SU-DHL-6 (cell line): Measurements from ENCODE around the gene MEIS1.

ENCODE experiments used
- H2AFZ ChIP-seq: fragments of 200-600 bp; sonication (generic); 2 replicates; pipeline ENCODE4 v1.6.1; 2014; ENCODE audit warnings: low read depth, mild to moderate bottlenecking, moderate library complexity, mixed read lengths, antibody characterized with exemption, low read length; ENCODE audit not compliant: severe bottlenecking
- H3F3A ChIP-seq: fragments of 200-600 bp; shearing (Covaris generic); 2 replicates; pipeline ENCODE4 v1.6.0; 2016; ENCODE audit warnings: antibody characterized with exemption, mild to moderate bottlenecking; ENCODE audit not compliant: insufficient read depth
- H3K27ac ChIP-seq: fragments of 200-600 bp; sonication (generic); 2 replicates; pipeline ENCODE4 v1.5.1; 2016; ENCODE audit warnings: low read depth, mild to moderate bottlenecking, low read length, moderate library complexity, mixed read lengths
- H3K27me3 ChIP-seq: fragments of 200-600 bp; sonication (generic), shearing (Covaris generic); 2 replicates; pipeline ENCODE4 v1.6.0; 2014; ENCODE audit warnings: mild to moderate bottlenecking, low read length
- H3K36me3 ChIP-seq: fragments of 200-600 bp; sonication (generic); 2 replicates; pipeline ENCODE4 v1.6.1; 2014; ENCODE audit warnings: mild to moderate bottlenecking, low read length, mixed read lengths
- H3K4me2 ChIP-seq: fragments of 300-600, 200-600 bp; shearing (Covaris generic), sonication (generic); 2 replicates; pipeline ENCODE4 v1.6.0; 2014; ENCODE audit warnings: low read length, low read depth, mild to moderate bottlenecking; ENCODE audit not compliant: poor library complexity, severe bottlenecking
- H3K4me3 ChIP-seq: fragments of 200-600 bp; sonication (generic); 2 replicates; pipeline ENCODE4 v1.5.1; 2014; ENCODE audit warnings: antibody characterized with exemption, low read length, mild to moderate bottlenecking, mixed read lengths; ENCODE audit not compliant: insufficient read depth, poor library complexity, severe bottlenecking
- H3K79me2 ChIP-seq: fragments of 200-600 bp; sonication (generic); 2 replicates; pipeline ENCODE4 v1.6.1; 2014; ENCODE audit warnings: mild to moderate bottlenecking, low read length, moderate library complexity; ENCODE audit not compliant: insufficient read depth
- H3K9ac ChIP-seq: fragments of 200-600 bp; sonication (generic); 2 replicates; pipeline ENCODE4 v1.7.0; 2014; ENCODE audit warnings: mild to moderate bottlenecking, low read length
- H3K9me2 ChIP-seq: fragments of 200-600 bp; sonication (generic); replicated peaks from 2 replicates; pipeline ENCODE4 v1.6.1; 2014; ENCODE audit warnings: low read length; ENCODE audit not compliant: insufficient read depth
- H3K9me3 ChIP-seq: fragments of 200-600 bp; sonication (generic); 2 replicates; pipeline ENCODE4 v1.6.1; 2014; ENCODE audit warnings: low read length, mixed read lengths; ENCODE audit not compliant: insufficient read depth
- H4K20me1 ChIP-seq: fragments of 200-600 bp; sonication (generic); 2 replicates; pipeline ENCODE4 v1.6.1; 2014; ENCODE audit warnings: low read depth, mild to moderate bottlenecking, antibody characterized with exemption, low read length, moderate library complexity, mixed read lengths
- EZH2phosphoT487 ChIP-seq: fragments of 200-600 bp; sonication (generic), shearing (Covaris generic); conservative IDR thresholded peaks from 2 replicates; pipeline ENCODE4 v1.6.1; 2018; ENCODE audit warnings: mild to moderate bottlenecking, antibody characterized with exemption, low read length, moderate library complexity, mixed read lengths
- TF ChIP-seq, protein P1 (sequence below): fragments of 200-600 bp; sonication (generic); IDR thresholded peaks from one replicate; pipeline ENCODE4 v1.5.1; 2017; ENCODE audit warnings: antibody characterized with exemption, mild to moderate bottlenecking, low read length, moderate library complexity; ENCODE audit not compliant: insufficient read depth, poor library complexity, severe bottlenecking

Gene MEIS1

DNA sequence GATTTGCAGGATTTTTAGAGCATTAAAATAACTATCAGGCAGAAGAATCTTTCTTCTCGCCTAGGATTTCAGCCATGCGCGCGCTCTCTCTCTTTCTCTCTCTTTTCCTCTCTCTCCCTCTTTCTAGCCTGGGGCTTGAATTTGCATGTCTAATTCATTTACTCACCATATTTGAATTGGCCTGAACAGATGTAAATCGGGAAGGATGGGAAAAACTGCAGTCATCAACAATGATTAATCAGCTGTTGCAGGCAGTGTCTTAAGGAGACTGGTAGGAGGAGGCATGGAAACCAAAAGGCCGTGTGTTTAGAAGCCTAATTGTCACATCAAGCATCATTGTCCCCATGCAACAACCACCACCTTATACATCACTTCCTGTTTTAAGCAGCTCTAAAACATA, 137.0 kb downstream of the MEIS1 start:
- no peak overlapping the region for H3K9ac ChIP-seq
- H3K36me3 ChIP-seq: no peaks in the 10 kb centered on the region
- H2AFZ ChIP-seq: no peak overlapping the region
- no peaks in the 10 kb centered on the region for H3K9me2 ChIP-seq
- H3K79me2 ChIP-seq: no peaks in the 10 kb centered on the region
- TF ChIP-seq, protein P1, sequence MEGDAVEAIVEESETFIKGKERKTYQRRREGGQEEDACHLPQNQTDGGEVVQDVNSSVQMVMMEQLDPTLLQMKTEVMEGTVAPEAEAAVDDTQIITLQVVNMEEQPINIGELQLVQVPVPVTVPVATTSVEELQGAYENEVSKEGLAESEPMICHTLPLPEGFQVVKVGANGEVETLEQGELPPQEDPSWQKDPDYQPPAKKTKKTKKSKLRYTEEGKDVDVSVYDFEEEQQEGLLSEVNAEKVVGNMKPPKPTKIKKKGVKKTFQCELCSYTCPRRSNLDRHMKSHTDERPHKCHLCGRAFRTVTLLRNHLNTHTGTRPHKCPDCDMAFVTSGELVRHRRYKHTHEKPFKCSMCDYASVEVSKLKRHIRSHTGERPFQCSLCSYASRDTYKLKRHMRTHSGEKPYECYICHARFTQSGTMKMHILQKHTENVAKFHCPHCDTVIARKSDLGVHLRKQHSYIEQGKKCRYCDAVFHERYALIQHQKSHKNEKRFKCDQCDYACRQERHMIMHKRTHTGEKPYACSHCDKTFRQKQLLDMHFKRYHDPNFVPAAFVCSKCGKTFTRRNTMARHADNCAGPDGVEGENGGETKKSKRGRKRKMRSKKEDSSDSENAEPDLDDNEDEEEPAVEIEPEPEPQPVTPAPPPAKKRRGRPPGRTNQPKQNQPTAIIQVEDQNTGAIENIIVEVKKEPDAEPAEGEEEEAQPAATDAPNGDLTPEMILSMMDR: no peak
- no peak for TF ChIP-seq EZH2phosphoT487
- no peak overlapping the region for H3K4me3 ChIP-seq
- no peak overlapping the region for H3K27ac ChIP-seq
- H3F3A ChIP-seq: no peaks in the 10 kb centered on the region
- H3K27me3 ChIP-seq: no peaks in the 10 kb centered on the region
- no peaks in the 10 kb centered on the region for H4K20me1 ChIP-seq
- H3K4me2 ChIP-seq: no peak overlapping the region
- no peaks in the 10 kb centered on the region for H3K9me3 ChIP-seq

DNA sequence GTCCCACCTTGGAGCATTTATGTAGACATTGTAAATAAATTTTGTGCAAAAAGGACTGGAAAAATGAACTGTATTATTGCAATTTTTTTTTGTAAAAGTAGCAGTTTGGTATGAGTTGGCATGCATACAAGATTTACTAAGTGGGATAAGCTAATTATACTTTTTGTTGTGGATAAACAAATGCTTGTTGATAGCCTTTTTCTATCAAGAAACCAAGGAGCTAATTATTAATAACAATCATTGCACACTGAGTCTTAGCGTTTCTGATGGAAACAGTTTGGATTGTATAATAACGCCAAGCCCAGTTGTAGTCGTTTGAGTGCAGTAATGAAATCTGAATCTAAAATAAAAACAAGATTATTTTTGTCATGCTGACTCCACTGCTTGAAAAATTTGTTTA, 137.5 kb downstream of the MEIS1 start:
- Histone ChIP-seq H3K4me2 (no peak overlapping the region), H3K9ac (no peak overlapping the region), H3K79me2 (no peaks in the 10 kb centered on the region), H4K20me1 (no peaks in the 10 kb centered on the region), H3K27me3 (no peaks in the 10 kb centered on the region), H3K9me2 (no peaks in the 10 kb centered on the region), H3K4me3 (no peak overlapping the region), H2AFZ (no peak overlapping the region), H3K9me3 (no peaks in the 10 kb centered on the region), H3K36me3 (no peaks in the 10 kb centered on the region), H3K27ac (no peak overlapping the region), H3F3A (no peaks in the 10 kb centered on the region)
- TF ChIP-seq, protein P1: no peak
- no peak for TF ChIP-seq EZH2phosphoT487

DNA sequence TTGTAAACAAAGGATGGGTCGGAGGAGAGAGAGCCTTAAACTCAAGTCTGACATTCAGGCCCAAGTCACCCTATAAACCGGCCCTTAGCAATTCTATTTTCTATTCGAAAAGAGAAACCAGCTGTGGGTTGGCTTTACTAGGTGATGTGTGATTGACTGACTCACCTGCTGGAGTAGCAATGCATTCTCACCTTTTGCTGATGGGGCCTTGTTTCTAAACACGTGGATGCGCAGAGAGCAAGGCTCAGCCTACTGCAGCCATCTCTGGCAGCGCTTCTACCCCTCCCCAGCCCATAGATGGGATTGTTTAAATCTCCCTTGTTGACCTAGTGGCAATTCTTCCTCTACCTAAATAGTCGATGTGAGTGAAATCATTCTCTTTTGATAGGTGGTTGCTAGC, 138.5 kb downstream of the MEIS1 start:
- Histone ChIP-seq H3K27ac (no peak overlapping the region), H3K36me3 (no peaks in the 10 kb centered on the region), H3F3A (no peaks in the 10 kb centered on the region), H3K79me2 (no peaks in the 10 kb centered on the region), H3K9me3 (no peaks in the 10 kb centered on the region), H3K4me3 (no peak overlapping the region), H3K9ac (no peak overlapping the region), H2AFZ (no peak overlapping the region), H3K9me2 (no peaks in the 10 kb centered on the region), H3K4me2 (no peak overlapping the region), H3K27me3 (no peaks in the 10 kb centered on the region), H4K20me1 (no peaks in the 10 kb centered on the region)
- TF ChIP-seq EZH2phosphoT487: no peak
- TF ChIP-seq, protein P1: no peak
